ENCODE data around the gene SDK1.

DNA sequence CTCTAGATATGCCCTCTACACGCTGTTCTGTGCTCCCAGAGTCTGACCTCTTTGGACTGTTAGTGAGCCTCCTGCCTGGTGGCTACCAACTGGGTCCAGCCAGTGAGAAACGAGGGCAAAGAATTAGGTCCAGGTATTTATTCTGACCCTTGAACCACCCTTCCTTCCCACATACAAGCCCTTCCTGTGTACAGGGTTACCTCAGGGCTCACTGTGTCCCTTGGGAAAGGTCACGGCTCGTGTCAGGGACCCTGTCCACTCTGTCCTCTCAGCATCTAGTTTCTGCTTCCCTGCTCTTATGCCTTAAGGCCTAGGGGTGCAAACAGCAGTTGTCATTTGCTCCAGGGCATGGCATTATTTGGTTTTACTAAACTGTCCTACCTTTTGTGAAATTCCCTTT, 180.4 kb downstream of the SDK1 start:
- TF ChIP-seq FOXK2 (IDR thresholded peaks at IDR 0.05) (no peak), BHLHE40 (IDR thresholded peaks at IDR 0.05; ENCODE audit: borderline replicate concordance) (no peak), ZNF384 (IDR thresholded peaks at IDR 0.05) (no peak), CTBP1 (IDR thresholded peaks at IDR 0.05; ENCODE audit: borderline replicate concordance) (no peak), HDGF (IDR thresholded peaks at IDR 0.05; ENCODE audit: borderline replicate concordance) (no peak), TARDBP (IDR thresholded peaks at IDR 0.05) (no peak), ELF4 (IDR thresholded peaks at IDR 0.05) (no peak), NFRKB (IDR thresholded peaks at IDR 0.05) (no peak), SP1 (IDR thresholded peaks at IDR 0.05) (no peak)
